Heart right ventricle (tissue), 16 donors: ENCODE measurements around the gene GALNT13. TPM values are rescaled to one million over a fixed set of nuclear protein-coding genes. Genes with fewer than 3 reads are reported as not detected.

ENCODE experiments used
- ATAC-seq, 8 donors: fragments of 200-7000 bp; cut with Tn5 transposase; one replicate each; pipeline ENCODE4 v1.9.1; 2020; ENCODE audit warnings: mild to moderate bottlenecking in 8 of 8, moderate library complexity in 8 of 8, moderate number of reproducible peaks in 1 of 8
- DNase-seq, 2 donors: peaks; one replicate each; pipeline ENCODE4 v3.0.0-alpha.2; 2020
- H3K27ac ChIP-seq, 10 donors: fragments of 200-600 bp; sonication (generic) in 2 of 10; one replicate each; pipeline versions ENCODE4 v1.5.0 to v1.8.0; 2020 to 2022; ENCODE audit warnings: mild to moderate bottlenecking in 3 of 10
- H3K27me3 ChIP-seq, 7 donors: fragments of 200-600 bp; one replicate each; pipeline ENCODE4 v1.8.0; 2021 to 2022; ENCODE audit warnings: mild to moderate bottlenecking in 2 of 7
- H3K36me3 ChIP-seq, 9 donors: fragments of 200-600 bp; sonication (generic) in 1 of 9; one replicate each; pipeline versions ENCODE4 v1.5.0 to v1.8.0; 2020 to 2022; ENCODE audit warnings: mild to moderate bottlenecking in 2 of 9
- H3K4me1 ChIP-seq, 9 donors: fragments of 200-600 bp; sonication (generic) in 1 of 9; one replicate each; pipeline versions ENCODE4 v1.5.0 to v1.8.0; 2020 to 2022; ENCODE audit warnings: mild to moderate bottlenecking in 4 of 9
- H3K4me3 ChIP-seq, 10 donors: fragments of 200-600 bp; sonication (generic) in 2 of 10; one replicate each; pipeline versions ENCODE4 v1.5.0 to v1.8.0; 2020 to 2022; ENCODE audit warnings: mild to moderate bottlenecking in 7 of 10, moderate library complexity in 2 of 10
- H3K9me3 ChIP-seq, 11 donors: fragments of 200-600 bp in 10 of 11; sonication (generic) in 2 of 11; one replicate each; pipeline versions ENCODE4 v1.5.0 to v1.8.0; 2013 to 2022; ENCODE audit warnings: mild to moderate bottlenecking in 2 of 11, control low read depth in 1 of 11, moderate library complexity in 1 of 11
- whole genome bisulfite sequencing, 2 donors: extraction: QIAGEN DNeasy Blood & Tissue Kit; methylation state at CpG; one replicate each; pipeline ENCODE4 v1.1.7; 2013; ENCODE audit warnings: inconsistent platforms in 1 of 2; 5-methylcytosine and 5-hydroxymethylcytosine counted together
- intact Hi-C, 10 donors: fragments of 100-400 bp; cut with DNase I; formaldehyde crosslinking; loops; one replicate each; pipeline versions ENCODE4 v1.11.1 to v1.14.2; 2022
- polyA plus RNA-seq, 2 donors: library from polyadenylated mRNA; stranded (reverse); fragments of 200-250 nt; gene quantifications; one replicate each; pipeline ENCODE4 v1.2.3, GENCODE V29; 2013
- total RNA-seq, 10 donors: library from RNA; stranded (reverse); fragmentation: NEBNext Ultra II Directional in 3 of 10; extraction: Animal tissue kit (Norgen Biotek cat#: 25700) in 3 of 10; gene quantifications; one replicate each; pipeline versions ENCODE4 v1.2.1 to v1.2.4, GENCODE V29; 2021 to 2023
- TF ChIP-seq, protein P1 (sequence below), 9 donors: fragments of 200-600 bp; sonication (generic) in 2 of 9; IDR thresholded peaks; one replicate each; pipeline versions ENCODE4 v1.5.0 to v1.8.0; 2021 to 2022; ENCODE audit warnings: antibody characterized with exemption in 9 of 9, mild to moderate bottlenecking in 5 of 9, moderate library complexity in 1 of 9
- donor health status: Arrhythmogenic right ventricular cardiomyopathy.
- donor health status: ischemic (EF 13 %, LVEDD 7.1; RV severe dilation, severe dysfunction).
- donor health status: healthy with polysubstance abuse.
- donor health status: DM: no; HTN: yes; CAD: no.
- donor health status: DM: no; HTN: no; CAD: no.
- donor health status: ischemic (EF 25% LVEDD 6.9; RV normal size, moderate dysfunction).
- donor health status: ischemic (EF 25% LVEDD 5.7; RV mildly dilated, moderate dysfunction).
- donor health status: healthy.
- donor health status: DM: yes; HTN: yes; CAD: no.
- donor health status: Ischemic cardiomyopathy.
- donor health status: ischemic (EF 35%, LVEDD 5.7; RV mildly dilated, moderate dysfunction).
- donor health status: nonischemic (EF 11% LVEDD 7.7; RV severe dilation, severe dysfunction).
- donor health status: DM: yes; HTN: yes; CAD: no.
- donor health status: PGD.
- donor health status: ischemic (EF 29% LVEDD 5.4; RV normal size, mild dysfunction).
- donor health status: nonischemic (EF 23%, LVEDD 6.1; RV moderate dilation, normal function).

GALNT13 gene
- total and polyA plus RNA-seq, 12 donors = 0.01 to 0.30 (median 0.05) TPM; not detected in 9

DNA sequence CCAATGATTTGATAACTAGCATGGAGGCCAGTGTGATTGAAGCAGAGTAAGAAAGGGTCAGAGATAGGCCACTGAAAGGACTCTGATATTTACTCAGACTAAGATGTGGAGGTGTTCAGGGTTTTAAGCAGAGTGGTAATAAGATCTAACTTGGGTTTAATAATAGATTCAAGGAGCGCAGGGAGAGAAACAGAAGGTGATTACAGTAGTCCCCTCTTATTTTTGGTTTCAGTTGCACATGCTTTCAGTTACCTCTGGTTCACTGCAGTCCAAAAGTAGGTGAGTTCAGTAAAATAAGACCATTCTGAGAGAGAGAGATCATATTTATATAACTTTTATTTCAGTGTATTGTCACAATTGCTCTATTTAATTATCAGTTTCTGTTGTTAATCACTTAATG, 13.5 kb upstream of the GALNT13 start:
- ATAC-seq = no peak
- H3K36me3 ChIP-seq = no peaks in the 10 kb centered on the region
- peaks cover 0 to 3% (median 0%) of the 10 kb centered on the region in 11 donors for H3K9me3 ChIP-seq
- 89 to 90% methylated on average over 1 of the region's 1 CpG for WGBS, 2 donors
- DNase-seq = no peak
- H3K4me1 ChIP-seq = no peaks in the 10 kb centered on the region
- H3K27ac ChIP-seq = no peak overlapping the region
- intact Hi-C loops = no loop called here
- H3K4me3 ChIP-seq = no peak overlapping the region
- TF ChIP-seq, protein P1, sequence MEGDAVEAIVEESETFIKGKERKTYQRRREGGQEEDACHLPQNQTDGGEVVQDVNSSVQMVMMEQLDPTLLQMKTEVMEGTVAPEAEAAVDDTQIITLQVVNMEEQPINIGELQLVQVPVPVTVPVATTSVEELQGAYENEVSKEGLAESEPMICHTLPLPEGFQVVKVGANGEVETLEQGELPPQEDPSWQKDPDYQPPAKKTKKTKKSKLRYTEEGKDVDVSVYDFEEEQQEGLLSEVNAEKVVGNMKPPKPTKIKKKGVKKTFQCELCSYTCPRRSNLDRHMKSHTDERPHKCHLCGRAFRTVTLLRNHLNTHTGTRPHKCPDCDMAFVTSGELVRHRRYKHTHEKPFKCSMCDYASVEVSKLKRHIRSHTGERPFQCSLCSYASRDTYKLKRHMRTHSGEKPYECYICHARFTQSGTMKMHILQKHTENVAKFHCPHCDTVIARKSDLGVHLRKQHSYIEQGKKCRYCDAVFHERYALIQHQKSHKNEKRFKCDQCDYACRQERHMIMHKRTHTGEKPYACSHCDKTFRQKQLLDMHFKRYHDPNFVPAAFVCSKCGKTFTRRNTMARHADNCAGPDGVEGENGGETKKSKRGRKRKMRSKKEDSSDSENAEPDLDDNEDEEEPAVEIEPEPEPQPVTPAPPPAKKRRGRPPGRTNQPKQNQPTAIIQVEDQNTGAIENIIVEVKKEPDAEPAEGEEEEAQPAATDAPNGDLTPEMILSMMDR (IDR thresholded peaks at IDR 0.05) = no peak
- no peaks in the 10 kb centered on the region for H3K27me3 ChIP-seq

DNA sequence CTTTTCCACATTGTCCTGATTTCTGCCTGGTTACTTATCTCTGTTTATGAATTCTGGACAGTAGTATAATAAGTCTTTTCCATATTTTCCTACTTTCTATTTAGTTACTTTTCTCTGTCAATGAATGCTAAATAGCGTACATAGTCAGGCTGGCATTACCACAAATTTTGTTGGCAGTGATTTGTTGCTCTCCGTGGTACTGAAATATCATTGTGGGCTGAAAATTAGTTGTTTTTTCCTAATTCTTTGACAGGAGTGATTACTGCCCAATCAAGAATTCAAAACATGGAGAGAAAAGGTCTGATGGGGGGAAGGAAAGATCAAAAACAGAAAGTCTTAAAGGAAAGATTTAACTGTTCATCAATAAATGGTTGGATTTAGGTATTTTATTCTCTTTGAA, 7.7 kb upstream of the GALNT13 start:
- Histone ChIP-seq H3K4me3 (no peak overlapping the region), H3K4me1 (no peaks in the 10 kb centered on the region), H3K27ac (no peak overlapping the region), H3K9me3 (peaks cover 0 to 14% (median 0%) of the 10 kb centered on the region in 11 donors), H3K36me3 (no peaks in the 10 kb centered on the region), H3K27me3 (no peaks in the 10 kb centered on the region)
- TF ChIP-seq, protein P1 (IDR thresholded peaks at IDR 0.05) = no peak
- no peak for ATAC-seq
- intact Hi-C loops = no loop called here
- WGBS, 2 donors = 17 to 25% methylated on average over 2 of the region's 2 CpGs
- DNase-seq = no peak

DNA sequence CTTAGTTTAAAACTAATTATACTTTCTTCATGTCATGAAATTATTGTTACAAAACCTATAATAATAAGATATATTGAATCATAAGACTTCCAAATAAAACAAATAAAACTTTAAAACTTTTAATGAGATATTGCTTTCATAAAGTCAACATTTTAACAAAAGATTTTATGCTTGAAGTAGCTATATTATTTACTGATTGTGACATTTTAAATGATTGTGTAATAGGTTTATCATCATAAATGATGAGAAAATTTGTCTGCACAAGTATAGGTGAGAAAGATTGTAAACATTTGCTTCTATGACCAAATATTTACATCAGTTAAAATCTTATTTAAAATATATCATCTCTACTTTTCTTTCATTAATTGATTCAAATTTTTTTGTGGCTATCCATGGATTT, 5.1 kb upstream of the GALNT13 start:
- Histone ChIP-seq H3K27ac (no peak overlapping the region), H3K27me3 (peaks cover 3 to 17% (median 8%) of the 10 kb centered on the region in 7 donors), H3K4me3 (no peak overlapping the region), H3K36me3 (no peaks in the 10 kb centered on the region), H3K4me1 (peaks cover 0 to 4% (median 0%) of the 10 kb centered on the region in 9 donors), H3K9me3 (peaks cover 0 to 14% (median 0%) of the 10 kb centered on the region in 11 donors)
- no peak for ATAC-seq
- intact Hi-C loops = no loop called here
- TF ChIP-seq, protein P1 (IDR thresholded peaks at IDR 0.05) = no peak
- no peak for DNase-seq

DNA sequence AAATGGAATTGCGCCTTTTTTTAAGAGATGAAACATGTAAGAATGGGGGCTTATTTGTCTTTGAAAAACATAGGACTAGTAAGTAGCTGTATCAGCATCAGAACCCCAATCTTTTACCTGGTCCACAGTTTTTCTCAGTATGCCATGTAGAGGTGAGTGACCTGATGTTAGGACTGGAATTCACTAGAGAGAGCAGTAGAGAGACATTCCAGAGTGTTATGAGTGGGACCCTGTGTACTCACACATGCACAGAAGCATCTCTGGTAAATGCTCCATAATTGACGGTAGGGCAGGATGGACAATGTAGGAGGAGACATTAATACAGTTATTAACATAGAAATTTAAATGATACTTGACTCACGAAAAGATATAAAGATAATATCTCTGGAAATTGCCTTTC, 1.4 kb upstream of the GALNT13 start:
- Histone ChIP-seq H3K27me3 (peaks cover 6 to 53% (median 44%) of the 10 kb centered on the region in 7 donors), H3K4me3 (no peak overlapping the region), H3K36me3 (no peaks in the 10 kb centered on the region), H3K9me3 (peaks cover 0 to 9% (median 0%) of the 10 kb centered on the region in 11 donors), H3K4me1 (peaks cover 0 to 4% (median 0%) of the 10 kb centered on the region in 9 donors), H3K27ac (no peak overlapping the region)
- intact Hi-C loops = no loop called here
- TF ChIP-seq, protein P1 (IDR thresholded peaks at IDR 0.05) = no peak
- no peak for ATAC-seq
- DNase-seq = no peak
- WGBS, 2 donors = 65 to 69% methylated on average over 3 of the region's 3 CpGs
